ENCODE data around the gene ITGB5. TPM values are rescaled to one million over a fixed set of nuclear protein-coding genes. Genes with fewer than 3 reads are reported as not detected.

ITGB5 gene
- total RNA-seq, 1 donor from 2014 or later, result 81.9 TPM

DNA sequence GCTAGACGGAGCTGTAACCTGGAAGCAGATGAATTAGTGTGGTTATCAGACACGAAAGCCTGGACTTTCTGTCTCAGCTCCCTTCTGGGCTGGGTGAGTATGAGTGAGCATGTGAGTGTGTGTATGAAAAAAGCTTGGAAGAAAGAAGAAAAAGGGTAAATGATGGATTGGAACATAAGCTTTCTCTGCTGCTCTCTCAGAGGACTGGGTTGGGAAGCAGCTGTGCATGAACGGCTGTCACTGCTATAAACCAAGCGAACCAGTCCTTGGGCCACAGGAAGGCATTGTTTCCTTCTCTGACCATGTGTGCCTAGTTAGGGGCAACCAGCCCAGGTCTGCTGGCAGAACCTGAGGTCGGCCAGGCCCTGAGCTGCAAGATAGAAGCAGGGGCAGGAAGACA lies 119.9 kb downstream of the ITGB5 start:
- H3K4me3 Mint-ChIP-seq, result no peak overlapping the region
- no peak overlapping the region for H3K27ac Mint-ChIP-seq (ENCODE audit: unreplicated experiment)

GRCh38 chr3:124766113-124767095 lies 120.8 kb downstream of the ITGB5 start:
- no peak for DNase-seq (ENCODE audit: low read depth, low spot score)
- Mint-ChIP-seq H3K27ac (ENCODE audit: unreplicated experiment) (peak overlapping the region; percentile 93), H3K9me3 (no peaks in the 10 kb centered on the region), H3K4me3 (no peak overlapping the region), H3K36me3 (ENCODE audit: low read depth) (no peaks in the 10 kb centered on the region), H3K27me3 (ENCODE audit: low read depth) (no peaks in the 10 kb centered on the region), H3K4me1 (peaks cover 19% of the 10 kb centered on the region)
- no peak for TF ChIP-seq CTCF (conservative IDR thresholded peaks at IDR 0.05)

More for the DNA sequence above, 119.9 kb downstream of the ITGB5 start:
- peaks cover 26% of the 10 kb centered on the region for H3K4me1 Mint-ChIP-seq
- no peaks in the 10 kb centered on the region for H3K36me3 Mint-ChIP-seq (ENCODE audit: low read depth)
- DNase-seq (ENCODE audit: low read depth, low spot score), result no peak
- no peaks in the 10 kb centered on the region for H3K9me3 Mint-ChIP-seq
- TF ChIP-seq CTCF (conservative IDR thresholded peaks at IDR 0.05), result no peak
- H3K27me3 Mint-ChIP-seq (ENCODE audit: low read depth), result no peaks in the 10 kb centered on the region

- DNase-seq (ENCODE audit: low read depth, low spot score), result no peak
- no peak for TF ChIP-seq CTCF (conservative IDR thresholded peaks at IDR 0.05)
- H3K36me3 Mint-ChIP-seq (ENCODE audit: low read depth), result no peaks in the 10 kb centered on the region
- no peaks in the 10 kb centered on the region for H3K9me3 Mint-ChIP-seq
- peak overlapping the region; percentile 71 for H3K27ac Mint-ChIP-seq (ENCODE audit: unreplicated experiment)
- H3K4me1 Mint-ChIP-seq, result peaks cover 13% of the 10 kb centered on the region
- H3K27me3 Mint-ChIP-seq (ENCODE audit: low read depth), result no peaks in the 10 kb centered on the region
- no peak overlapping the region for H3K4me3 Mint-ChIP-seq
Measured at GRCh38 chr3:124765197-124765840, 121.8 kb downstream of the ITGB5 start.

DNA sequence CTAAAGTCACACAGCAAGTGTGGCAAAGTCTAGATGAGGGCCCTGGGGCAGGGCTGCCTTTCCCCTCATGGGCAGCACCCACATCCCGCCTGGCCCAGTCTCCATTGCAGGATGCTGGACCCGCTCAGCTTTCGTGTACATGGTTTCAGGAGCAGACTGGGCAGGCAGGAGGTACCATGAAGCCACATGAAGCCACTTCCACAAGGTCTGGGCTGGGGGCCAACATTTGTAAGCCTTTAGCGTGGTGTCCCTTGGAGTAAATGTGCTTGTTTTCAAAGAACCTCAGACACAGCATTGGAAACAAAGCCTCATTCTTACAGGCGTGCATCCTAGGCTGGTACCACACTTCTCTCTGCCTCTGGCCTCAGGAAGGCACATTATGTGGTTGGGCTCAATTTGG lies 122.4 kb downstream of the ITGB5 start:
- DNase-seq (ENCODE audit: low read depth, low spot score), result no peak
- H3K27ac Mint-ChIP-seq (ENCODE audit: unreplicated experiment), result peak overlapping the region; percentile 43

More for the DNA sequence above, 122.4 kb downstream of the ITGB5 start:
- Mint-ChIP-seq H3K27me3 (ENCODE audit: low read depth) (no peaks in the 10 kb centered on the region), H3K4me1 (peaks cover 13% of the 10 kb centered on the region), H3K36me3 (ENCODE audit: low read depth) (no peaks in the 10 kb centered on the region), H3K4me3 (no peak overlapping the region), H3K9me3 (no peaks in the 10 kb centered on the region)
- no peak for TF ChIP-seq CTCF (conservative IDR thresholded peaks at IDR 0.05)

Measured in neural crest cell (in vitro differentiated cells).